ENCODE measurements around the gene CRY1.

GRCh38 chr12:107088912-107089311 is 4.4 kb downstream of the CRY1 start:
- no peak for TF ChIP-seq POLR2A (IDR thresholded peaks at IDR 0.05)
- TF ChIP-seq CTCF (IDR thresholded peaks at IDR 0.05), result no peak
